Measurements from ENCODE around the gene RTF2.

Gene RTF2

GRCh38 chr20:56428410-56428809 is 40.0 kb upstream of the RTF2 start:
- H3K4me1 ChIP-seq (ENCODE audit: insufficient read depth, low read length) = peaks cover 3% of the 10 kb centered on the region
- no peak overlapping the region for H3K27ac ChIP-seq (ENCODE audit: low read depth, low read length)
- H3K36me3 ChIP-seq (ENCODE audit: insufficient read depth, low read length) = no peaks in the 10 kb centered on the region

GRCh38 chr20:56428881-56429280 is 39.5 kb upstream of the RTF2 start:
- Histone ChIP-seq H3K27ac (ENCODE audit: low read depth, low read length) (no peak overlapping the region), H3K9ac (ENCODE audit: low read length) (no peak overlapping the region), H3K36me3 (ENCODE audit: insufficient read depth, low read length) (no peaks in the 10 kb centered on the region), H3K27me3 (ENCODE audit: control insufficient read depth in 1 of 2, insufficient read depth in 2 of 2, low read length in 2 of 2) (no peaks in the 10 kb centered on the region), H3K9me3 (ENCODE audit: low read length) (no peaks in the 10 kb centered on the region), H3K4me1 (ENCODE audit: insufficient read depth, low read length) (peaks cover 7% of the 10 kb centered on the region), H3K4me3 (ENCODE audit: low read depth in 1 of 2, low read length in 2 of 2) (no peak overlapping the region)

More at GRCh38 chr20:56428410-56428809, 40.0 kb upstream of the RTF2 start:
- no peaks in the 10 kb centered on the region for H3K9me3 ChIP-seq (ENCODE audit: low read length)
- H3K27me3 ChIP-seq (ENCODE audit: control insufficient read depth in 1 of 2, insufficient read depth in 2 of 2, low read length in 2 of 2) = no peaks in the 10 kb centered on the region
- H3K9ac ChIP-seq (ENCODE audit: low read length) = no peak overlapping the region
- H3K4me3 ChIP-seq (ENCODE audit: low read depth in 1 of 2, low read length in 2 of 2) = no peak overlapping the region

- peaks cover 7% of the 10 kb centered on the region for H3K4me1 ChIP-seq (ENCODE audit: insufficient read depth, low read length)
These were observed 38.9 kb upstream of the RTF2 start for GRCh38 chr20:56429502-56429901.

GRCh38 chr20:56429941-56430340 is 38.5 kb upstream of the RTF2 start:
- Histone ChIP-seq H3K4me1 (ENCODE audit: insufficient read depth, low read length) (peaks cover 7% of the 10 kb centered on the region), H3K4me3 (ENCODE audit: low read depth in 1 of 2, low read length in 2 of 2) (no peak overlapping the region), H3K36me3 (ENCODE audit: insufficient read depth, low read length) (no peaks in the 10 kb centered on the region), H3K27me3 (ENCODE audit: control insufficient read depth in 1 of 2, insufficient read depth in 2 of 2, low read length in 2 of 2) (no peaks in the 10 kb centered on the region), H3K27ac (ENCODE audit: low read depth, low read length) (no peak overlapping the region), H3K9ac (ENCODE audit: low read length) (no peak overlapping the region), H3K9me3 (ENCODE audit: low read length) (no peaks in the 10 kb centered on the region)

More at GRCh38 chr20:56429502-56429901, 38.9 kb upstream of the RTF2 start:
- Histone ChIP-seq H3K27me3 (ENCODE audit: control insufficient read depth in 1 of 2, insufficient read depth in 2 of 2, low read length in 2 of 2) (no peaks in the 10 kb centered on the region), H3K36me3 (ENCODE audit: insufficient read depth, low read length) (no peaks in the 10 kb centered on the region), H3K27ac (ENCODE audit: low read depth, low read length) (no peak overlapping the region), H3K9me3 (ENCODE audit: low read length) (no peaks in the 10 kb centered on the region), H3K9ac (ENCODE audit: low read length) (no peak overlapping the region), H3K4me3 (ENCODE audit: low read depth in 1 of 2, low read length in 2 of 2) (no peak overlapping the region)

- H3K36me3 ChIP-seq (ENCODE audit: insufficient read depth, low read length) = no peaks in the 10 kb centered on the region
- H3K27ac ChIP-seq (ENCODE audit: low read depth, low read length) = no peak overlapping the region
- peaks cover 7% of the 10 kb centered on the region for H3K4me1 ChIP-seq (ENCODE audit: insufficient read depth, low read length)
- H3K9ac ChIP-seq (ENCODE audit: low read length) = no peak overlapping the region
- H3K4me3 ChIP-seq (ENCODE audit: low read depth in 1 of 2, low read length in 2 of 2) = no peak overlapping the region
- no peaks in the 10 kb centered on the region for H3K27me3 ChIP-seq (ENCODE audit: control insufficient read depth in 1 of 2, insufficient read depth in 2 of 2, low read length in 2 of 2)
- no peaks in the 10 kb centered on the region for H3K9me3 ChIP-seq (ENCODE audit: low read length)
These were observed 38.0 kb upstream of the RTF2 start for GRCh38 chr20:56430461-56430860.

GRCh38 chr20:56430957-56431356 is 37.5 kb upstream of the RTF2 start:
- Histone ChIP-seq H3K27ac (ENCODE audit: low read depth, low read length) (no peak overlapping the region), H3K9ac (ENCODE audit: low read length) (no peak overlapping the region), H3K27me3 (ENCODE audit: control insufficient read depth in 1 of 2, insufficient read depth in 2 of 2, low read length in 2 of 2) (no peaks in the 10 kb centered on the region), H3K4me3 (ENCODE audit: low read depth in 1 of 2, low read length in 2 of 2) (no peak overlapping the region), H3K4me1 (ENCODE audit: insufficient read depth, low read length) (peaks cover 7% of the 10 kb centered on the region), H3K9me3 (ENCODE audit: low read length) (no peaks in the 10 kb centered on the region), H3K36me3 (ENCODE audit: insufficient read depth, low read length) (no peaks in the 10 kb centered on the region)

- H3K4me1 ChIP-seq (ENCODE audit: insufficient read depth, low read length) = peaks cover 7% of the 10 kb centered on the region
These were observed 37.0 kb upstream of the RTF2 start for GRCh38 chr20:56431471-56431870.

GRCh38 chr20:56433221-56433879 is 35.1 kb upstream of the RTF2 start:
- Histone ChIP-seq H3K4me1 (ENCODE audit: insufficient read depth, low read length) (peaks cover 7% of the 10 kb centered on the region), H3K27ac (ENCODE audit: low read depth, low read length) (no peak overlapping the region), H3K36me3 (ENCODE audit: insufficient read depth, low read length) (no peaks in the 10 kb centered on the region), H3K27me3 (ENCODE audit: control insufficient read depth in 1 of 2, insufficient read depth in 2 of 2, low read length in 2 of 2) (no peaks in the 10 kb centered on the region), H3K9me3 (ENCODE audit: low read length) (no peaks in the 10 kb centered on the region), H3K4me3 (ENCODE audit: low read depth in 1 of 2, low read length in 2 of 2) (no peak overlapping the region), H3K9ac (ENCODE audit: low read length) (no peak overlapping the region)

More at GRCh38 chr20:56431471-56431870, 37.0 kb upstream of the RTF2 start:
- H3K9me3 ChIP-seq (ENCODE audit: low read length) = no peaks in the 10 kb centered on the region
- no peak overlapping the region for H3K4me3 ChIP-seq (ENCODE audit: low read depth in 1 of 2, low read length in 2 of 2)
- no peak overlapping the region for H3K27ac ChIP-seq (ENCODE audit: low read depth, low read length)
- H3K9ac ChIP-seq (ENCODE audit: low read length) = no peak overlapping the region
- H3K36me3 ChIP-seq (ENCODE audit: insufficient read depth, low read length) = no peaks in the 10 kb centered on the region
- H3K27me3 ChIP-seq (ENCODE audit: control insufficient read depth in 1 of 2, insufficient read depth in 2 of 2, low read length in 2 of 2) = no peaks in the 10 kb centered on the region

- Histone ChIP-seq H3K9me3 (ENCODE audit: low read length) (no peaks in the 10 kb centered on the region), H3K9ac (ENCODE audit: low read length) (no peak overlapping the region), H3K4me3 (ENCODE audit: low read depth in 1 of 2, low read length in 2 of 2) (no peak overlapping the region), H3K27ac (ENCODE audit: low read depth, low read length) (no peak overlapping the region), H3K36me3 (ENCODE audit: insufficient read depth, low read length) (no peaks in the 10 kb centered on the region), H3K4me1 (ENCODE audit: insufficient read depth, low read length) (peaks cover 7% of the 10 kb centered on the region), H3K27me3 (ENCODE audit: control insufficient read depth in 1 of 2, insufficient read depth in 2 of 2, low read length in 2 of 2) (no peaks in the 10 kb centered on the region)
These were observed 34.6 kb upstream of the RTF2 start for GRCh38 chr20:56433880-56434255.

- H3K9ac ChIP-seq (ENCODE audit: low read length) = no peak overlapping the region
- no peaks in the 10 kb centered on the region for H3K36me3 ChIP-seq (ENCODE audit: insufficient read depth, low read length)
- no peaks in the 10 kb centered on the region for H3K27me3 ChIP-seq (ENCODE audit: control insufficient read depth in 1 of 2, insufficient read depth in 2 of 2, low read length in 2 of 2)
- H3K27ac ChIP-seq (ENCODE audit: low read depth, low read length) = no peak overlapping the region
- H3K4me3 ChIP-seq (ENCODE audit: low read depth in 1 of 2, low read length in 2 of 2) = no peak overlapping the region
- H3K4me1 ChIP-seq (ENCODE audit: insufficient read depth, low read length) = peaks cover 7% of the 10 kb centered on the region
- no peaks in the 10 kb centered on the region for H3K9me3 ChIP-seq (ENCODE audit: low read length)
These were observed 31.0 kb upstream of the RTF2 start for GRCh38 chr20:56437196-56437960.

GRCh38 chr20:56438284-56438683 is 30.1 kb upstream of the RTF2 start:
- Histone ChIP-seq H3K36me3 (ENCODE audit: insufficient read depth, low read length) (no peaks in the 10 kb centered on the region), H3K9ac (ENCODE audit: low read length) (no peak overlapping the region), H3K27ac (ENCODE audit: low read depth, low read length) (no peak overlapping the region), H3K27me3 (ENCODE audit: control insufficient read depth in 1 of 2, insufficient read depth in 2 of 2, low read length in 2 of 2) (no peaks in the 10 kb centered on the region), H3K4me1 (ENCODE audit: insufficient read depth, low read length) (peaks cover 5% of the 10 kb centered on the region), H3K4me3 (ENCODE audit: low read depth in 1 of 2, low read length in 2 of 2) (no peak overlapping the region), H3K9me3 (ENCODE audit: low read length) (no peaks in the 10 kb centered on the region)

Data from muscle layer of colon (tissue), 2 donors.